H1 (cell line): Measurements from ENCODE around the gene DELE1. TPM values are rescaled to one million over a fixed set of nuclear protein-coding genes. Genes with fewer than 3 reads are reported as not detected.

Experiments used
- CTCF ChIA-PET: fragments of 300-600 bp; sonication (Branson Sonifier 250); formaldehyde crosslinking; loops from one replicate; lab custom pipeline; 2021; ENCODE audit not compliant: partially characterized antibody; lab: Charles Lee
- POLR2A ChIA-PET: fragments of 300-600 bp; sonication (Branson Sonifier 250); formaldehyde crosslinking; loops from one replicate; lab custom pipeline; 2021; ENCODE audit warnings: inconsistent platforms; ENCODE audit not compliant: partially characterized antibody; lab: Charles Lee
- DNase-seq, 2 experiments: peaks; one replicate each; pipeline versions ENCODE4 v3.0.0 to v3.0.0-alpha.2; 2010 to 2022; ENCODE audit warnings: low spot score in 2 of 2, low read depth in 1 of 2, mixed read lengths in 1 of 2
- FAIRE-seq: peaks from 2 replicates; lab custom pipeline; 2011; peaks lifted over from hg19 to GRCh38; lab: Jason Lieb, UNC
- H2AFZ ChIP-seq: 2 replicates; pipeline ENCODE4 v1.8.1; 2012; ENCODE audit warnings: low read length, inconsistent platforms
- H2AK5ac ChIP-seq: 2 replicates; pipeline ENCODE4 v1.6.1; 2013; ENCODE audit warnings: low read depth, low read length
- H2BK120ac ChIP-seq: replicated peaks from 2 replicates; pipeline ENCODE3; 2013; ENCODE audit warnings: low read depth, low read length, inconsistent platforms
- H2BK12ac ChIP-seq: 2 replicates; pipeline ENCODE4 v1.6.1; 2013; ENCODE audit warnings: low read depth, low read length
- H2BK15ac ChIP-seq: 2 replicates; pipeline ENCODE4 v1.6.1; 2013; ENCODE audit warnings: low read length
- H2BK20ac ChIP-seq: 2 replicates; pipeline ENCODE4 v1.6.1; 2013; ENCODE audit warnings: low read length
- H2BK5ac ChIP-seq: 2 replicates; pipeline ENCODE4 v1.6.1; 2013; ENCODE audit warnings: low read depth, low read length
- H3K14ac ChIP-seq: 2 replicates; pipeline ENCODE4 v1.6.1; 2013; ENCODE audit warnings: inconsistent platforms; ENCODE audit not compliant: insufficient read length
- H3K18ac ChIP-seq: 2 replicates; pipeline ENCODE4 v1.6.1; 2013; ENCODE audit warnings: low read length; ENCODE audit errors: extremely low read depth
- H3K23ac ChIP-seq: 2 replicates; pipeline ENCODE4 v1.6.1; 2013; ENCODE audit warnings: inconsistent platforms; ENCODE audit not compliant: insufficient read length
- H3K23me2 ChIP-seq: 2 replicates; pipeline ENCODE4 v1.6.1; 2013; ENCODE audit warnings: low read depth, low read length
- H3K27ac ChIP-seq: 2 replicates; pipeline ENCODE4 v1.6.1; 2011; ENCODE audit warnings: low read depth, low read length, inconsistent platforms
- H3K27me3 ChIP-seq, 4 experiments: replicated peaks in 1 of 4; 1 replicate in 1 of 4; 2 replicates in 3 of 4; pipeline versions ENCODE4 v1.6.1 to v1.8.1; 2011 to 2013; ENCODE audit warnings: low read length in 3 of 4, mild to moderate bottlenecking in 3 of 4, inconsistent platforms in 2 of 4, mixed read lengths in 2 of 4, moderate library complexity in 1 of 4; ENCODE audit not compliant: control insufficient read depth in 3 of 4, insufficient read depth in 3 of 4; ENCODE audit errors: extremely low read depth in 1 of 4
- H3K36me3 ChIP-seq, 4 experiments: 2 replicates each; pipeline versions ENCODE4 v1.6.1 to v1.8.1; 2011 to 2013; ENCODE audit warnings: mild to moderate bottlenecking in 4 of 4, low read length in 3 of 4, moderate library complexity in 2 of 4, control low read depth in 1 of 4, inconsistent platforms in 1 of 4; ENCODE audit not compliant: insufficient read depth in 4 of 4, control insufficient read depth in 2 of 4
- H3K4ac ChIP-seq: replicated peaks from 2 replicates; pipeline ENCODE3; 2013; ENCODE audit warnings: low read length, low read depth, mixed read lengths, inconsistent platforms; ENCODE audit not compliant: insufficient read length
- H3K4me1 ChIP-seq, 4 experiments: replicated peaks in 1 of 4; 1 replicate in 1 of 4; 2 replicates in 3 of 4; pipeline versions ENCODE4 v1.6.1 to v1.8.1; 2011 to 2013; ENCODE audit warnings: low read length in 3 of 4, inconsistent platforms in 2 of 4, mixed read lengths in 1 of 4; ENCODE audit not compliant: insufficient read depth in 4 of 4, control insufficient read depth in 3 of 4
- H3K4me2 ChIP-seq, 2 experiments: 2 replicates each; pipeline versions ENCODE4 v1.6.1 to v1.8.1; 2011 to 2013; ENCODE audit warnings: low read depth in 2 of 2, low read length in 2 of 2, control low read depth in 1 of 2, inconsistent platforms in 1 of 2, mild to moderate bottlenecking in 1 of 2; ENCODE audit not compliant: insufficient read depth in 1 of 2
- H3K4me3 ChIP-seq, 4 experiments: fragments of 200-600, 300-600 bp in 1 of 4; sonication (generic), shearing (Covaris generic), sonication (Bioruptor Twin) in 1 of 4; 2 replicates each; pipeline versions ENCODE4 v1.5.1 to v1.8.1; 2011 to 2016; ENCODE audit warnings: low read length in 4 of 4, low read depth in 3 of 4, control low read depth in 2 of 4, inconsistent platforms in 2 of 4, mild to moderate bottlenecking in 2 of 4, mixed read lengths in 1 of 4, moderate library complexity in 1 of 4; ENCODE audit not compliant: insufficient read depth in 2 of 4; ENCODE audit errors: extremely low read depth in 1 of 4
- H3K56ac ChIP-seq: replicated peaks from 2 replicates; pipeline ENCODE3; 2013; ENCODE audit warnings: low read depth, mild to moderate bottlenecking, mixed read lengths, low read length, inconsistent platforms; ENCODE audit not compliant: insufficient read length
- H3K79me1 ChIP-seq: 2 replicates; pipeline ENCODE4 v1.6.1; 2013; ENCODE audit warnings: low read depth, low read length, control low read depth
- H3K79me2 ChIP-seq, 2 experiments: 2 replicates each; pipeline versions ENCODE4 v1.6.1 to v1.8.1; 2012 to 2013; ENCODE audit warnings: low read length in 2 of 2, mild to moderate bottlenecking in 2 of 2, inconsistent platforms in 1 of 2; ENCODE audit not compliant: insufficient read depth in 2 of 2, control insufficient read depth in 1 of 2
- H3K9ac ChIP-seq, 4 experiments: replicated peaks in 1 of 4; 1 replicate in 1 of 4; 2 replicates in 3 of 4; pipeline versions ENCODE4 v1.6.1 to v1.8.1; 2011 to 2013; ENCODE audit warnings: low read depth in 3 of 4, low read length in 3 of 4, control low read depth in 2 of 4, mild to moderate bottlenecking in 2 of 4, moderate library complexity in 2 of 4, inconsistent platforms in 1 of 4; ENCODE audit errors: extremely low read depth in 1 of 4
- H3K9me3 ChIP-seq, 2 experiments: 2 replicates each; pipeline versions ENCODE4 v1.6.1 to v1.8.1; 2012 to 2013; ENCODE audit warnings: mild to moderate bottlenecking in 2 of 2, moderate library complexity in 2 of 2, control low read depth in 1 of 2, inconsistent platforms in 1 of 2, low read depth in 1 of 2, low read length in 1 of 2, mixed read lengths in 1 of 2; ENCODE audit not compliant: insufficient read depth in 2 of 2
- H4K20me1 ChIP-seq, 2 experiments: replicated peaks in 1 of 2; 2 replicates each; pipeline versions ENCODE3 to v1.8.1; 2011 to 2013; ENCODE audit warnings: inconsistent platforms in 2 of 2, low read length in 2 of 2, mild to moderate bottlenecking in 1 of 2; ENCODE audit not compliant: insufficient read depth in 2 of 2, control insufficient read depth in 1 of 2
- H4K5ac ChIP-seq: 2 replicates; pipeline ENCODE4 v1.6.1; 2013; ENCODE audit warnings: low read length, low read depth, mixed read lengths, inconsistent platforms; ENCODE audit not compliant: insufficient read length
- H4K8ac ChIP-seq: 2 replicates; pipeline ENCODE4 v1.8.0; 2013; ENCODE audit warnings: mild to moderate bottlenecking, moderate library complexity, low read length, inconsistent platforms; ENCODE audit not compliant: insufficient read depth; ENCODE audit errors: extremely low read depth
- H4K91ac ChIP-seq: replicated peaks from 2 replicates; pipeline ENCODE3; 2013; ENCODE audit warnings: low read length, mixed read lengths, inconsistent platforms; ENCODE audit not compliant: insufficient read length
- CHD2 ChIP-seq: IDR thresholded peaks from 2 replicates; pipeline ENCODE4 v1.6.1; 2012; ENCODE audit warnings: low read length, improper control_type of control experiment
- EZH2 ChIP-seq: fragments of 200-600 bp; sonication (generic); IDR thresholded peaks from 2 replicates; pipeline ENCODE4 v1.7.1; 2012; ENCODE audit warnings: low read depth, mild to moderate bottlenecking, moderate library complexity, low read length, inconsistent platforms; ENCODE audit not compliant: severe bottlenecking
- KDM5A ChIP-seq: fragments of 200-600 bp; IDR thresholded peaks from 2 replicates; pipeline ENCODE4 v1.7.1; 2012; ENCODE audit warnings: mild to moderate bottlenecking, low read length, inconsistent platforms, mixed read lengths
- POLR2AphosphoS5 ChIP-seq: IDR thresholded peaks from 2 replicates; pipeline ENCODE4 v1.6.1; 2011; ENCODE audit warnings: low read depth, low read length
- RAD21 ChIP-seq, 2 experiments: IDR thresholded peaks in 1 of 2; conservative IDR thresholded peaks in 1 of 2; 2 replicates each; pipeline ENCODE4 v1.6.1; 2011; ENCODE audit warnings: low read depth in 2 of 2, low read length in 2 of 2, improper control_type of control experiment in 1 of 2, inconsistent platforms in 1 of 2, mild to moderate bottlenecking in 1 of 2, moderate library complexity in 1 of 2
- RBBP5 ChIP-seq: IDR thresholded peaks from 2 replicates; pipeline ENCODE4 v1.7.1; 2012; ENCODE audit warnings: low read depth, mild to moderate bottlenecking, inconsistent platforms, low read length, moderate library complexity, borderline replicate concordance
- RFX5 ChIP-seq: IDR thresholded peaks from 2 replicates; pipeline ENCODE4 v1.6.1; 2011; ENCODE audit warnings: low read depth, low read length, improper control_type of control experiment, borderline replicate concordance
- SP4 ChIP-seq: IDR thresholded peaks from 2 replicates; pipeline ENCODE4 v1.6.1; 2012; ENCODE audit warnings: low read length, inconsistent platforms
- WGBS, 2 experiments: shearing (Covaris generic) in 1 of 2; methylation state at CpG; one replicate each; pipeline versions ENCODE4 v1.1.6 to v1.1.7; 2013 to 2015; ENCODE audit warnings: low lambda C conversion rate in 2 of 2, mixed read lengths in 2 of 2, inconsistent platforms in 1 of 2, low coverage in 1 of 2, missing lambda C conversion rate in 1 of 2; ENCODE audit not compliant: insufficient replicate concordance in 2 of 2, insufficient coverage in 1 of 2, insufficient read length in 1 of 2; ENCODE audit errors: extremely low coverage in 1 of 2, missing lambda C conversion rate in 1 of 2; 5-methylcytosine and 5-hydroxymethylcytosine counted together
- polyA plus RNA-seq, 7 experiments: library from polyadenylated mRNA; depleted of rRNA in 3 of 7; stranded (reverse) in 5 of 7; unstranded in 2 of 7; fragments of >200 nt in 5 of 7; fragments of 200-250 nt in 2 of 7; gene quantifications; 1 replicate in 5 of 7; 2 replicates in 1 of 7; 4 replicates in 1 of 7; pipeline versions ENCODE4 v1.2.1 to v1.2.3, GENCODE V29; 2011 to 2013; ENCODE audit warnings: missing spikeins in 2 of 7, mixed read lengths in 2 of 7
- total RNA-seq: library from RNA; stranded (reverse); fragmentation: NEBNext Ultra II Directional; extraction: Animal tissue kit (Norgen Biotek cat#: 25700); gene quantifications from 2 replicates; pipeline ENCODE4 v1.2.1, GENCODE V29; 2021

The DELE1 gene
- total and polyA plus RNA-seq, 2 of the 8 experiments (the other 6 are each of a cell fraction or from before 2014, with no cell fraction given) = 61.4 to 114 TPM

DNA sequence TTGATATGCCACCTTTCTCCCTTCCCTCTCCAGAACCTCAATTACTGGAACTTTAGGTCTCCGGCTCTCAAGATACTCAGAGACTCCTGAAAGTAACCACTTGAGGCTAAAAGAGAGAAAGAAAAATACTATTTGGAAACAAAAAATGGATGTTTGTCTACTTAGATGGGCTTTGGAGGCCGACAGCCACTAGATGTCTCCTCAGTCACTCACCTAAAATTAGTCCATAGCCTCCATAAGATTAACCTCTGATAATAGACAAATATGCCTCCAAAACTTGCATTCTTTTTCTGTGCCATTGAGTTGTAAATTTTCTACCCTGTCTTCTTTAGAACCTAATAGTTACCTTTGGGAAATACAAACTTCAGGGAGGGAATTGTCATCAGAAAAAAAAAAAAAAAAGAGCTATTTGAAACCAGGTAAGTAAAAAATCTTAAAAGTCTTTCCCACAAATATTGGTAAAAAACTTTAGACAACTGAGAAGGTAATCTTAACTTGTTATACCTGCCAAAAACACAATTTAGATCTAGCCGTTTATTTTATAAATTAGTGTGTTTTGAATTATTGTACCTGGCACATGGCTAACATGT is 34.3 kb upstream of the DELE1 start:
- no peaks in the 10 kb centered on the region for H3K27me3 ChIP-seq
- H3K4me1 ChIP-seq = no peaks in the 10 kb centered on the region
- no peak overlapping the region for H3K4me2 ChIP-seq
- H3K27ac ChIP-seq = no peak overlapping the region
- H2BK15ac ChIP-seq = no peak overlapping the region
- H3K56ac ChIP-seq = no peak overlapping the region
- 70% methylated on average over 3 of the region's 3 CpGs; no CpG with 5 or more reads in 1 of the 2 experiments for WGBS, 2 experiments
- H3K36me3 ChIP-seq = no peaks in the 10 kb centered on the region
- H2BK5ac ChIP-seq = no peak overlapping the region
- H3K79me2 ChIP-seq = no peaks in the 10 kb centered on the region
- no peak overlapping the region for H4K91ac ChIP-seq
- DNase-seq = no peak
- no peak overlapping the region for H2AFZ ChIP-seq
- CTCF ChIA-PET = interaction anchor here (0.8 to 6.2 kb wide), 22 partner anchors 10 to 1914 kb away, joined by 3 to 26 read pairs (median 4); partner anchors contain the start of genes DELE1 and PCDH1
- H3K23ac ChIP-seq = no peak overlapping the region
- no peak overlapping the region for H2BK120ac ChIP-seq
- H4K20me1 ChIP-seq = no peaks in the 10 kb centered on the region
- POLR2A ChIA-PET = interaction anchor here (1.1 to 1.7 kb wide), 3 partner anchors 10 to 32 kb away, joined by 3 to 4 read pairs (median 3); no protein-coding TSS in a partner anchor
- H3K9me3 ChIP-seq = no peaks in the 10 kb centered on the region
- H3K14ac ChIP-seq = no peak overlapping the region
- H2BK20ac ChIP-seq = no peak overlapping the region
- no peak overlapping the region for H3K4ac ChIP-seq
- H2AK5ac ChIP-seq = no peak overlapping the region
- no peak for FAIRE-seq
- H3K9ac ChIP-seq = no peak overlapping the region
- no peak for TF ChIP-seq EZH2
- TF ChIP-seq RFX5 = no peak
- TF ChIP-seq SP4 = no peak
- TF ChIP-seq KDM5A = no peak
- no peak for TF ChIP-seq CHD2
- TF ChIP-seq POLR2AphosphoS5 = no peak
- TF ChIP-seq RBBP5 = no peak
- peak; percentile 25 to 49; a peak in 3 of 4 replicates for TF ChIP-seq RAD21 (IDR thresholded peaks at IDR 0.05 in 1 of 2, conservative IDR thresholded peaks at IDR 0.05 in 1 of 2; ENCODE audit: low read depth in 2 of 2, low read length in 2 of 2)
- no peak overlapping the region for H3K4me3 ChIP-seq
- H3K18ac ChIP-seq = no peak overlapping the region
- H3K23me2 ChIP-seq = no peaks in the 10 kb centered on the region
- H4K8ac ChIP-seq = no peak overlapping the region
- no peak overlapping the region for H4K5ac ChIP-seq
- no peaks in the 10 kb centered on the region for H3K79me1 ChIP-seq
- H2BK12ac ChIP-seq = no peak overlapping the region
